GM10266 (cell line): ENCODE results near the gene TRMT112.
A peak's percentile ranks its signal among the peaks of the same experiment; 100 is the strongest.

Experiments
- DNase-seq: peaks from one replicate; pipeline ENCODE4 v3.0.0; 2012; ENCODE audit errors: extremely low spot score
- CTCF ChIP-seq: IDR thresholded peaks from 2 replicates; pipeline ENCODE4 v1.5.1; 2012; ENCODE audit warnings: mild to moderate bottlenecking, low read depth; ENCODE audit not compliant: control insufficient read depth, insufficient read depth; ENCODE audit errors: missing control alignments

The TRMT112 gene

DNA sequence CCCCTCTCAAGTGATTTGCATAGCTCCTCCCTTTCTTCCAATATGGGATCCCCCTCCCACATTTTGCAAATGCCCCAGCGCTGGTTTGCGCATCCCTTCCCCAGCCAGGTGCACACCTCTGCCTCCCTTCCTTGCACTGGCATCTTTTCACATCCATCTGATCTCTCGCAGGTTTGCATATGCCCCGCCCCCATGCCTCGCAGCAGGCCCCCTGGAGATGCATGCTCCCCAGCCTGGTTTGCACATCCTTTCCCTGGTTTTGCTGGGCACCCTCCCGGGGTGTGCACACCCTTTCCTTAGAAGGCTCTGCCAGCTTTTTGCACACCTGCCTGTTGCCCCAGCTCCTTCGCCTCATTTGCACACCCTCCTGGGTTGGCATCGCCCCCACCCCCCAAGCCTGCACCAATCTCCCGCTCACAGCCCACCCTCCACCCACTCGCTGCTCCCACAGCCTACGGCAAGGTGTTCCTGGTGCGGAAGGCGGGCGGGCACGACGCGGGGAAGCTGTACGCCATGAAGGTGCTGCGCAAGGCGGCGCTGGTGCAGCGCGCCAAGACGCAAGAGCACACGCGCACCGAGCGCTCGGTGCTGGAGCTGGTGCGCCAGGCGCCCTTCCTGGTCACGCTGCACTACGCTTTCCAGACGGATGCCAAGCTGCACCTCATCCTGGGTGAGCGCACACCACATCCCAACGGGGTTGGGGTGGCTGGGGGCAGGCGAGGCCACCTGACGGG, 42.5 kb upstream of the TRMT112 start:
- peak; percentile 68 for DNase-seq
- peak; percentile 45 for TF ChIP-seq CTCF

- TF ChIP-seq CTCF: no peak
- peak; percentile 96 for DNase-seq
Observed at GRCh38 chr11:64358907-64359711, 41.8 kb upstream of the TRMT112 start, which contains the start of gene RPS6KA4. Gene RPS6KA4, plus strand, starts transcription at chr11:64359162. Its CDS starts 74 bp downstream, at chr11:64359236.

DNA sequence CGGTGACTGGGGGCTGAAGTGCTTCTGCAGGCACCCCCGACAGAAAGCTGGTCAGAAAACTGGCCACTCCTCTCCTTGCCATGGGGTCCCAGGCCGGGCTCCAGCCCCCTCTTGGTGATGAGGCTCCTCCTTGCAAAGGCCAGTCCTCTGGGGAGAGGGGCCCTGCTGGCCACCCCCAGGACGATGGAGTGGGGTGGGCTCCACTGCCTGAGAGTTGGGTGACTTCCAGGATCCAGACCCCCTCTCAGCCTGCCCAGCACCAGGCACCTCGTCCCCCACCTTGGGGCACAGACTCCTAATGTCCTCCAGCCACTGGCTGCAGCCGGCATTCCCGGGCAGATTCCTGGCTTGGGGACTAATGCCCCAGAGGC, 41.2 kb upstream of the TRMT112 start:
- DNase-seq: peak; percentile 50
- TF ChIP-seq CTCF: no peak

DNA sequence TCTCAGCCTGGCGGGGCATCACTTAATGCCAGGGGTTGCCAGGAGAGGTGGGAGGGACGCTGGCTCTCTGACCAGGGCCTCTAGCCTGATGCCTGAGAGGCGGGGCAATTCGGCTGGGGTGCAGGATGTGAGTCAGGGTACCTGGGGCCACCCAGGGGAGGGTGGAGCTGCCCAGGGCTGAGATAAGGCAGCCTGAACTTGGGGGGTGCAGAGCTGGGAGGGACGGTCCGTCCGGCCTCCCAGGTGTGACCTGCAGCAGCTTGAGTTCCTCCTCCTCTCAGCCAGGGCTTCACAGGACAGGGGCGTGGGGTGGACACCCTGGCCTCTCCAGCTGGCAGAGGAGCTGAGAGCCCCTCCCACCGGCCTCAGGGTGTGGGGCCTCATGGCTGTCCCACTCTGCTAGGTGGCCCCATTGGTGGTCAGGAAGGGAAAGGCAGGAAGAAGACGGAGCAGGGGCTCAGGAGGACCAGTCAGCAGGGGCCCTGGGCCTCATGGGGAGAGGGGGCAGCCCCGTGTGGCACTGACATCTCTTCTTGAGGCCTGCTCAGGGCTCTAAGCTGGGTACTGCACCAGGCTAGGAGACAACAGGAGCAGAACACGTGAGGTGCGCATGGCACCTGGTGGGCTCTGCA, 40.7 kb upstream of the TRMT112 start:
- TF ChIP-seq CTCF: no peak
- DNase-seq: no peak

GRCh38 chr11:64357446-64357845, 40.1 kb upstream of the TRMT112 start:
- no peak for DNase-seq
- no peak for TF ChIP-seq CTCF

DNA sequence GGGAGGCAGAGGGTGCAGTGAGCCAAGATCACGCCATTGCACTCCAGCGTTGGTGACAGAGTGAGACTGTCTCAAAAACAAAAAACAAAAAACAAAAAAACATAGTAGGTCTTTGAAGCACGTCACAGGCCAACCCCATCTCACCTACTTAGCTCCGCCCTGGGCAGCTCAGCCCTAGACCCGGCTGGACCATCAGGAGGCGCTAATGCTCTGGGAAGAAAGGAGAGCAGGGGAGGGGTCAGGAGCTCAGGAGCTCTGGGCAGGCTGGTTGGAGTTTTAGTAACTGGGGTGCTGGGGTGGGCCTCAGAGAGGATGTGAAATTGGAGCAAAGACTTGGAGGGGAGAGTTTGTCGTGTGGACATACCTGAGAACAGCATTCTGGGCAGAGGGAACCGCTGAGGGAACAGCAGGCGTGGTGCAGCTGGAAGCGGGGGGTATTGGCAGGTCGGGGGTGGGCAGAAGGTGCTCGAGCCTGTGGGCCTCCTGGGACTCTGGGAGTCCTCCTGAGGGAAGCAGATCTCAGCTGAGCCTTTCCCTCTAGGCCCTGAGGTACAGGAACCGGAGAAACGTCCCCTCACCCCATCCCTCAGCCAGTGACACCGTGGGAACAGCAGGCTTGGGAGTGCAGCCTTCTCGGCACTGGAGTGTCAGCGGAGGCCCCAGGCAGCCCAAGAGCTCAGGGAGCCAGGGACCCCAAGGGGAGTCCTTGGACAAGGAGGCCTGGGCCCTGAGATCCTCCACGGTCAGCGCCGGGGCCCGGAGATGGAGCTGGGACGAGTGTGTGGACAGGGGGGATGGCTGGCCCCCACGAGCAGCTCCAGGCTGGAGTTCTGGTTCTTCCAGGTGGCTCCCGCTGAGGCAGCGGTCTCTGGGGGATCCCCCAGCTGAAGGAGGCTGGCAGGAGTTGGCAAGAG, 39.4 kb upstream of the TRMT112 start:
- no peak for DNase-seq
- TF ChIP-seq CTCF: peak; percentile 45
